H9 (cell line): ENCODE results near the gene DBH. TPM values are rescaled to one million over a fixed set of nuclear protein-coding genes. Genes with fewer than 3 reads are reported as not detected.

ENCODE experiments used
- DNase-seq: peaks from one replicate; pipeline ENCODE4 v3.0.0-alpha.2; 2017
- H2AFZ ChIP-seq: one replicate; pipeline ENCODE4 v1.6.1; 2013; ENCODE audit warnings: mild to moderate bottlenecking, low read length, control low read depth, moderate library complexity
- H2AK5ac ChIP-seq: 2 replicates; pipeline ENCODE4 v1.6.1; 2013; ENCODE audit warnings: low read length, control low read depth, mixed read lengths; ENCODE audit not compliant: insufficient read length
- H2BK120ac ChIP-seq: one replicate; pipeline ENCODE4 v1.6.1; 2013; ENCODE audit warnings: low read depth, mild to moderate bottlenecking, low read length, control low read depth, inconsistent platforms; ENCODE audit not compliant: poor library complexity, severe bottlenecking
- H2BK12ac ChIP-seq: 2 replicates; pipeline ENCODE4 v1.6.1; 2013; ENCODE audit warnings: low read length, control low read depth, mixed read lengths, low read depth; ENCODE audit not compliant: insufficient read length
- H2BK15ac ChIP-seq: 2 replicates; pipeline ENCODE4 v1.6.1; 2013; ENCODE audit warnings: low read depth, low read length, control low read depth
- H2BK20ac ChIP-seq: one replicate; pipeline ENCODE4 v1.6.1; 2013; ENCODE audit warnings: low read depth, mild to moderate bottlenecking, low read length, control low read depth, inconsistent platforms; ENCODE audit not compliant: poor library complexity, severe bottlenecking
- H2BK5ac ChIP-seq: 2 replicates; pipeline ENCODE4 v1.6.1; 2013; ENCODE audit warnings: low read length, control low read depth, mixed read lengths; ENCODE audit not compliant: insufficient read length
- H3K14ac ChIP-seq: 2 replicates; pipeline ENCODE4 v1.6.1; 2013; ENCODE audit warnings: low read length, control low read depth; ENCODE audit not compliant: insufficient read depth
- H3K18ac ChIP-seq: 2 replicates; pipeline ENCODE4 v1.6.1; 2013; ENCODE audit warnings: low read depth, mild to moderate bottlenecking, mixed read lengths, low read length, control low read depth; ENCODE audit not compliant: insufficient read length
- H3K23ac ChIP-seq: 2 replicates; pipeline ENCODE4 v1.6.1; 2013; ENCODE audit warnings: low read length, control low read depth, mixed read lengths, low read depth; ENCODE audit not compliant: insufficient read length
- H3K23me2 ChIP-seq: 2 replicates; pipeline ENCODE4 v1.6.1; 2013; ENCODE audit warnings: low read depth, mild to moderate bottlenecking, mixed read lengths, low read length, control low read depth; ENCODE audit not compliant: insufficient read length, poor library complexity, severe bottlenecking
- H3K27ac ChIP-seq: 2 replicates; pipeline ENCODE4 v1.5.1; 2013; ENCODE audit warnings: low read length, control low read depth, mixed read lengths, low read depth; ENCODE audit not compliant: insufficient read length
- H3K27me3 ChIP-seq: 2 replicates; pipeline ENCODE4 v1.6.1; 2013; ENCODE audit warnings: low read length, control low read depth, inconsistent platforms; ENCODE audit not compliant: insufficient read depth
- H3K4ac ChIP-seq: 2 replicates; pipeline ENCODE4 v1.6.1; 2013; ENCODE audit warnings: low read depth, mild to moderate bottlenecking, control low read depth, inconsistent platforms, low read length, moderate library complexity
- H3K4me1 ChIP-seq: 2 replicates; pipeline ENCODE4 v1.6.1; 2013; ENCODE audit warnings: low read length, control low read depth, inconsistent platforms; ENCODE audit not compliant: insufficient read depth
- H3K4me2 ChIP-seq: 2 replicates; pipeline ENCODE4 v1.6.1; 2013; ENCODE audit warnings: low read length, control low read depth, mixed read lengths; ENCODE audit not compliant: insufficient read length, insufficient read depth
- H3K56ac ChIP-seq: 2 replicates; pipeline ENCODE4 v1.6.1; 2013; ENCODE audit warnings: low read depth, mild to moderate bottlenecking, mixed read lengths, low read length, control low read depth; ENCODE audit not compliant: insufficient read length
- H3K79me1 ChIP-seq: 2 replicates; pipeline ENCODE4 v1.6.1; 2013; ENCODE audit warnings: low read depth, mild to moderate bottlenecking, moderate library complexity, low read length, control low read depth, inconsistent platforms; ENCODE audit not compliant: insufficient read depth, poor library complexity, severe bottlenecking
- H3K79me2 ChIP-seq: 2 replicates; pipeline ENCODE4 v1.6.1; 2013; ENCODE audit warnings: low read length, control low read depth, inconsistent platforms; ENCODE audit not compliant: insufficient read depth
- H3K9ac ChIP-seq: 2 replicates; pipeline ENCODE4 v1.6.1; 2013; ENCODE audit warnings: low read length, control low read depth, mixed read lengths; ENCODE audit not compliant: insufficient read length; ENCODE audit errors: extremely low read depth
- H3K9me3 ChIP-seq: one replicate; pipeline ENCODE4 v1.6.1; 2013; ENCODE audit warnings: low read depth, low read length, inconsistent platforms; ENCODE audit not compliant: control insufficient read depth
- H3T11ph ChIP-seq: one replicate; pipeline ENCODE4 v1.6.1; 2013; ENCODE audit warnings: mild to moderate bottlenecking, low read length, control low read depth, inconsistent platforms
- H4K20me1 ChIP-seq: one replicate; pipeline ENCODE4 v1.6.1; 2013; ENCODE audit not compliant: control insufficient read depth, insufficient read length, insufficient read depth
- H4K5ac ChIP-seq: 2 replicates; pipeline ENCODE4 v1.6.1; 2013; ENCODE audit warnings: low read depth, mild to moderate bottlenecking, mixed read lengths, low read length, control low read depth; ENCODE audit not compliant: insufficient read length
- H4K8ac ChIP-seq: replicated peaks from 2 replicates; pipeline ENCODE4 v1.6.1; 2013; ENCODE audit warnings: low read length, control low read depth, mixed read lengths, low read depth; ENCODE audit not compliant: insufficient read length
- H4K91ac ChIP-seq: 2 replicates; pipeline ENCODE4 v1.6.1; 2013; ENCODE audit warnings: low read depth, mild to moderate bottlenecking, moderate library complexity, mixed read lengths, low read length, control low read depth; ENCODE audit not compliant: insufficient read length
- H3K27ac Mint-ChIP-seq, 3 experiments: 2 replicates in 2 of 3; 3 replicates in 1 of 3; pipeline ENCODE4 v1.8.0; 2020 to 2021; ENCODE audit warnings: mixed read lengths in 3 of 3, mild to moderate bottlenecking in 1 of 3, moderate library complexity in 1 of 3
- H3K27me3 Mint-ChIP-seq: 2 replicates; pipeline ENCODE4 v1.8.0; 2021; ENCODE audit warnings: low read depth, mild to moderate bottlenecking, moderate library complexity, mixed read lengths
- H3K36me3 Mint-ChIP-seq, 3 experiments: 2 replicates in 2 of 3; 3 replicates in 1 of 3; pipeline ENCODE4 v1.8.0; 2020 to 2021; ENCODE audit warnings: low read depth in 3 of 3, mixed read lengths in 3 of 3; ENCODE audit not compliant: insufficient read depth in 1 of 3
- H3K4me1 Mint-ChIP-seq, 2 experiments: 2 replicates each; pipeline ENCODE4 v1.8.0; 2020; ENCODE audit warnings: mixed read lengths in 2 of 2
- H3K4me3 Mint-ChIP-seq, 2 experiments: 2 replicates in 1 of 2; 3 replicates in 1 of 2; pipeline ENCODE4 v1.8.0; 2020 to 2021; ENCODE audit warnings: mild to moderate bottlenecking in 2 of 2, mixed read lengths in 2 of 2, moderate library complexity in 1 of 2
- H3K9me3 Mint-ChIP-seq, 2 experiments: 2 replicates in 1 of 2; 3 replicates in 1 of 2; pipeline ENCODE4 v1.8.0; 2020; ENCODE audit warnings: mild to moderate bottlenecking in 2 of 2, mixed read lengths in 2 of 2, moderate library complexity in 1 of 2
- WGBS: extraction: QIAGEN DNeasy Blood & Tissue Kit; methylation state at CpG from one replicate; pipeline ENCODE4 v1.1.7; 2013; ENCODE audit warnings: missing lambda C conversion rate, low lambda C conversion rate, mixed read lengths; ENCODE audit not compliant: insufficient read length; ENCODE audit errors: extremely low coverage; 5-methylcytosine and 5-hydroxymethylcytosine counted together
- total RNA-seq: library from RNA; stranded (reverse); gene quantifications from 2 replicates; pipeline ENCODE4 v1.2.1, GENCODE V29; 2021
- TF ChIP-seq, protein P1 (sequence below): fragments of 200-600 bp; sonication (generic); conservative IDR thresholded peaks from 3 replicates; pipeline ENCODE4 v1.8.0; 2021; ENCODE audit warnings: antibody characterized with exemption, mild to moderate bottlenecking

DBH gene
- total RNA-seq, 1 experiment from 2014 or later: not detected

DNA sequence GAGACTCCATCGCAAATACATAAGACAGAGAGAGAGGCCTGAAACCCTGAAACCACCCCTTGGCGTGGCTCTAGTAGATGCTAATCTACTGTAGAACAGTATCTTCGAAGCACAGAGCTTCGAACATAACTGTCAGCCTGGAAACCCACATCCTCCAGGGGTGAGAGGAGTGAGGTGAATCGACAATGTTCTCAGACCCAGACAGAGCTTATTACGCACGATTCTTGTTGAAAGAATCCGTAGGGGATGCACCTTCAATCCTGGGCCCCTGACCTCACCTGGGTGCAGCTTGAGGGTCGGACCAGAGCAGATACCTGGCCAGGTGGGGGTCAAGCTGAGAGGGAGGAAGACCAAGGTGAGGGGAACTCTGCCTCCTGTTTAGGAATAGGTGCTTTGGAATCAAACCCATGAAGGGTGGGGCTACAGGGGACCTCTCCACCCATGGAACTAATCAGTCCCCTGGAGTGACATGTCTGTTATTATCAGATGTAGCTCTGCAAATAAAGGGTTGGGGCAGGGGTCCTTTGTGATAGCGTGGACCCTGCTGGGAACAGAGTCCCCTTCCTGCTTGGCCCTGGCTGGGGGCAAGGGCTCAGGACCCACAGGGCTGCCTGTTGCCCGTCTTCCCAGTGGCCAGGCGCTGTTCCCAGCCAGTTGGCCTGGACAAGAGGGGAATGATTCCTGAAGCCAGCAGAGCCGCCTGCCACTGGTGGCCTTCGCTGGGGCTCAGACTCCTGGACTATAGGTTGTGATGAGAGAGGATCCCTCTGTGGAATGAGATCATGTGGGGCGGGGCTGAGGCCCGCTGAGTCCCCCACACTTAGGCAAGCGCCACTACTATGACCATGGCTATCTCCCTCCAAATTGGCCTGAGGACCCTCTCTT, 41.2 kb downstream of the DBH start:
- H4K5ac ChIP-seq: no peak overlapping the region
- no peak for DNase-seq
- H3K27me3 ChIP-seq: no peaks in the 10 kb centered on the region
- no peaks in the 10 kb centered on the region; the same call in 1 of the 2 replicates for H3K27me3 Mint-ChIP-seq
- peaks cover 4% of the 10 kb centered on the region; the same call in 1 of the 2 replicates for H3K4me1 ChIP-seq
- no peaks in the 10 kb centered on the region for H3K9me3 ChIP-seq
- no peak overlapping the region for H2BK120ac ChIP-seq
- no peak overlapping the region for H4K91ac ChIP-seq
- no peaks in the 10 kb centered on the region for H4K20me1 ChIP-seq
- no peak overlapping the region for H3K9ac ChIP-seq
- H3K9me3 Mint-ChIP-seq: no peaks in the 10 kb centered on the region
- peaks cover 14 to 20% of the 10 kb centered on the region in 2 experiments for H3K4me1 Mint-ChIP-seq
- no peak overlapping the region for H3K23ac ChIP-seq
- no peak overlapping the region for H2AK5ac ChIP-seq
- H3K27ac ChIP-seq: no peak overlapping the region
- TF ChIP-seq, protein P1, sequence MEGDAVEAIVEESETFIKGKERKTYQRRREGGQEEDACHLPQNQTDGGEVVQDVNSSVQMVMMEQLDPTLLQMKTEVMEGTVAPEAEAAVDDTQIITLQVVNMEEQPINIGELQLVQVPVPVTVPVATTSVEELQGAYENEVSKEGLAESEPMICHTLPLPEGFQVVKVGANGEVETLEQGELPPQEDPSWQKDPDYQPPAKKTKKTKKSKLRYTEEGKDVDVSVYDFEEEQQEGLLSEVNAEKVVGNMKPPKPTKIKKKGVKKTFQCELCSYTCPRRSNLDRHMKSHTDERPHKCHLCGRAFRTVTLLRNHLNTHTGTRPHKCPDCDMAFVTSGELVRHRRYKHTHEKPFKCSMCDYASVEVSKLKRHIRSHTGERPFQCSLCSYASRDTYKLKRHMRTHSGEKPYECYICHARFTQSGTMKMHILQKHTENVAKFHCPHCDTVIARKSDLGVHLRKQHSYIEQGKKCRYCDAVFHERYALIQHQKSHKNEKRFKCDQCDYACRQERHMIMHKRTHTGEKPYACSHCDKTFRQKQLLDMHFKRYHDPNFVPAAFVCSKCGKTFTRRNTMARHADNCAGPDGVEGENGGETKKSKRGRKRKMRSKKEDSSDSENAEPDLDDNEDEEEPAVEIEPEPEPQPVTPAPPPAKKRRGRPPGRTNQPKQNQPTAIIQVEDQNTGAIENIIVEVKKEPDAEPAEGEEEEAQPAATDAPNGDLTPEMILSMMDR: no peak
- no peaks in the 10 kb centered on the region; a peak in 1 of 7 replicates for H3K36me3 Mint-ChIP-seq
- no peaks in the 10 kb centered on the region for H3K23me2 ChIP-seq
- H3K14ac ChIP-seq: no peak overlapping the region
- H2BK15ac ChIP-seq: no peak overlapping the region
- no peak overlapping the region for H2BK5ac ChIP-seq
- H3K79me2 ChIP-seq: no peaks in the 10 kb centered on the region
- no peak overlapping the region for H3K4me2 ChIP-seq
- no peak overlapping the region for H2BK20ac ChIP-seq
- no peak overlapping the region for H3T11ph ChIP-seq
- H3K79me1 ChIP-seq: no peaks in the 10 kb centered on the region
- no peak overlapping the region for H3K4me3 Mint-ChIP-seq
- H4K8ac ChIP-seq: no peak overlapping the region
- no peak overlapping the region for H3K27ac Mint-ChIP-seq
- H2AFZ ChIP-seq: no peak overlapping the region
- no peak overlapping the region for H2BK12ac ChIP-seq
- no peak overlapping the region for H3K4ac ChIP-seq
- H3K18ac ChIP-seq: no peak overlapping the region
- WGBS: no CpG with 5 or more reads among the region's 17 CpGs
- H3K56ac ChIP-seq: no peak overlapping the region
